Neural progenitor cell (in vitro differentiated cells): ENCODE results near the gene CSTF2T. TPM values are rescaled to one million over a fixed set of nuclear protein-coding genes. Genes with fewer than 3 reads are reported as not detected.

Experiments
- DNase-seq: peaks from one replicate; pipeline ENCODE4 v3.0.0-alpha.2; 2016; ENCODE audit warnings: low spot score
- H2AFZ ChIP-seq: fragments of 200-600 bp; sonication (generic); replicated peaks from 2 replicates; pipeline ENCODE4 v1.6.1; 2016; ENCODE audit warnings: antibody characterized with exemption
- H3F3A ChIP-seq: fragments of 200-600 bp; sonication (generic); 2 replicates; pipeline ENCODE4 v1.6.1; 2016; ENCODE audit warnings: antibody characterized with exemption, low read depth
- H3K27ac ChIP-seq: fragments of 200-600 bp; sonication (generic); 2 replicates; pipeline ENCODE4 v1.5.1; 2016; ENCODE audit warnings: mild to moderate bottlenecking
- H3K27me3 ChIP-seq: fragments of 200-600 bp; sonication (generic); 2 replicates; pipeline ENCODE4 v1.6.1; 2016; ENCODE audit warnings: mild to moderate bottlenecking, moderate library complexity
- H3K36me3 ChIP-seq: fragments of 200-600 bp; sonication (generic); 2 replicates; pipeline ENCODE4 v1.5.1; 2016
- H3K4me1 ChIP-seq: fragments of 200-600 bp; sonication (generic); 2 replicates; pipeline ENCODE4 v1.6.1; 2016; ENCODE audit warnings: mixed run types
- H3K4me2 ChIP-seq: fragments of 200-600 bp; sonication (generic); 2 replicates; pipeline ENCODE4 v1.6.1; 2016
- H3K4me3 ChIP-seq: fragments of 200-600 bp; sonication (generic); 2 replicates; pipeline ENCODE4 v1.5.1; 2016
- H3K79me2 ChIP-seq: fragments of 200-600 bp; sonication (generic); 2 replicates; pipeline ENCODE4 v1.6.1; 2016; ENCODE audit warnings: low read depth
- H3K9ac ChIP-seq: fragments of 200-600 bp; sonication (generic); 2 replicates; pipeline ENCODE4 v1.6.1; 2016
- H3K9me3 ChIP-seq: fragments of 200-600 bp; sonication (generic); 2 replicates; pipeline ENCODE4 v1.5.1; 2016; ENCODE audit warnings: low read depth
- H4K20me1 ChIP-seq: fragments of 200-600 bp; sonication (generic); 2 replicates; pipeline ENCODE4 v1.6.1; 2016; ENCODE audit warnings: low read depth
- H3K27ac Mint-ChIP-seq: 3 replicates; pipeline ENCODE4 v1.8.0; 2021; ENCODE audit warnings: mixed read lengths
- H3K27me3 Mint-ChIP-seq: 2 replicates; pipeline ENCODE4 v1.8.0; 2022; ENCODE audit warnings: low read depth, mild to moderate bottlenecking, inconsistent platforms, moderate library complexity, mixed read lengths; ENCODE audit not compliant: insufficient read depth
- H3K36me3 Mint-ChIP-seq: 3 replicates; pipeline ENCODE4 v1.8.0; 2021; ENCODE audit warnings: mixed read lengths
- H3K4me1 Mint-ChIP-seq: 3 replicates; pipeline ENCODE4 v1.8.0; 2021; ENCODE audit warnings: mixed read lengths
- H3K4me3 Mint-ChIP-seq: 3 replicates; pipeline ENCODE4 v1.8.0; 2021; ENCODE audit warnings: mild to moderate bottlenecking, moderate library complexity, mixed read lengths
- H3K9me3 Mint-ChIP-seq: 3 replicates; pipeline ENCODE4 v1.8.0; 2020; ENCODE audit warnings: mixed read lengths
- EZH2 ChIP-seq: fragments of 200-600 bp; sonication (generic); IDR thresholded peaks from 2 replicates; pipeline ENCODE4 v1.6.1; 2017; ENCODE audit warnings: antibody characterized with exemption, mild to moderate bottlenecking, moderate library complexity
- EZH2phosphoT487 ChIP-seq: fragments of 200-600 bp; sonication (generic); IDR thresholded peaks from 2 replicates; pipeline ENCODE4 v1.6.1; 2017; ENCODE audit warnings: antibody characterized with exemption
- total RNA-seq: library from RNA; depleted of rRNA; stranded (reverse); fragments of >200 nt; gene quantifications from 2 replicates; pipeline ENCODE4 v1.2.3, GENCODE V29; 2015; ENCODE audit warnings: low replicate concordance
- TF ChIP-seq, protein P1 (sequence below): fragments of 200-600 bp; sonication (generic); IDR thresholded peaks from 2 replicates; pipeline ENCODE4 v1.5.1; 2017; ENCODE audit warnings: antibody characterized with exemption, mild to moderate bottlenecking

Gene CSTF2T
- total RNA-seq, 1 donor from 2014 or later: 53.7 TPM

- Histone ChIP-seq H3K36me3 (no peaks in the 10 kb centered on the region), H3K9me3 (no peaks in the 10 kb centered on the region), H3K4me2 (no peak overlapping the region), H3K27me3 (no peaks in the 10 kb centered on the region), H3K79me2 (no peaks in the 10 kb centered on the region), H3K9ac (no peak overlapping the region), H3K4me3 (no peak overlapping the region), H4K20me1 (no peaks in the 10 kb centered on the region), H3F3A (no peaks in the 10 kb centered on the region), H2AFZ (no peak overlapping the region), H3K4me1 (peaks cover 6% of the 10 kb centered on the region), H3K27ac (no peak overlapping the region)
- no peak overlapping the region for H3K27ac Mint-ChIP-seq
- H3K36me3 Mint-ChIP-seq: no peaks in the 10 kb centered on the region
- no peaks in the 10 kb centered on the region for H3K4me1 Mint-ChIP-seq
- no peaks in the 10 kb centered on the region for H3K9me3 Mint-ChIP-seq
- DNase-seq: no peak
- TF ChIP-seq EZH2phosphoT487 (no peak), EZH2 (no peak)
- TF ChIP-seq, protein P1, sequence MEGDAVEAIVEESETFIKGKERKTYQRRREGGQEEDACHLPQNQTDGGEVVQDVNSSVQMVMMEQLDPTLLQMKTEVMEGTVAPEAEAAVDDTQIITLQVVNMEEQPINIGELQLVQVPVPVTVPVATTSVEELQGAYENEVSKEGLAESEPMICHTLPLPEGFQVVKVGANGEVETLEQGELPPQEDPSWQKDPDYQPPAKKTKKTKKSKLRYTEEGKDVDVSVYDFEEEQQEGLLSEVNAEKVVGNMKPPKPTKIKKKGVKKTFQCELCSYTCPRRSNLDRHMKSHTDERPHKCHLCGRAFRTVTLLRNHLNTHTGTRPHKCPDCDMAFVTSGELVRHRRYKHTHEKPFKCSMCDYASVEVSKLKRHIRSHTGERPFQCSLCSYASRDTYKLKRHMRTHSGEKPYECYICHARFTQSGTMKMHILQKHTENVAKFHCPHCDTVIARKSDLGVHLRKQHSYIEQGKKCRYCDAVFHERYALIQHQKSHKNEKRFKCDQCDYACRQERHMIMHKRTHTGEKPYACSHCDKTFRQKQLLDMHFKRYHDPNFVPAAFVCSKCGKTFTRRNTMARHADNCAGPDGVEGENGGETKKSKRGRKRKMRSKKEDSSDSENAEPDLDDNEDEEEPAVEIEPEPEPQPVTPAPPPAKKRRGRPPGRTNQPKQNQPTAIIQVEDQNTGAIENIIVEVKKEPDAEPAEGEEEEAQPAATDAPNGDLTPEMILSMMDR: no peak
- no peaks in the 10 kb centered on the region for H3K27me3 Mint-ChIP-seq
- no peak overlapping the region for H3K4me3 Mint-ChIP-seq
Observed at GRCh38 chr10:51709324-51709972, 10.1 kb upstream of the CSTF2T start.

GRCh38 chr10:51708609-51709008 is 9.2 kb upstream of the CSTF2T start:
- no peak overlapping the region for H3K27ac Mint-ChIP-seq
- no peaks in the 10 kb centered on the region for H3K9me3 ChIP-seq
- H3K4me1 ChIP-seq: peaks cover 6% of the 10 kb centered on the region
- H3K36me3 Mint-ChIP-seq: no peaks in the 10 kb centered on the region
- no peak overlapping the region for H3K27ac ChIP-seq
- H3K27me3 ChIP-seq: no peaks in the 10 kb centered on the region
- H3K9me3 Mint-ChIP-seq: no peaks in the 10 kb centered on the region
- H3K4me3 ChIP-seq: no peak overlapping the region
- no peaks in the 10 kb centered on the region for H3K27me3 Mint-ChIP-seq
- DNase-seq: no peak
- no peaks in the 10 kb centered on the region for H3F3A ChIP-seq
- H4K20me1 ChIP-seq: no peaks in the 10 kb centered on the region
- H3K9ac ChIP-seq: no peak overlapping the region
- no peaks in the 10 kb centered on the region for H3K79me2 ChIP-seq
- H3K4me1 Mint-ChIP-seq: no peaks in the 10 kb centered on the region
- TF ChIP-seq, protein P1: no peak
- no peak for TF ChIP-seq EZH2phosphoT487
- TF ChIP-seq EZH2: no peak
- no peaks in the 10 kb centered on the region for H3K36me3 ChIP-seq
- no peak overlapping the region for H3K4me3 Mint-ChIP-seq
- H3K4me2 ChIP-seq: no peak overlapping the region
- H2AFZ ChIP-seq: no peak overlapping the region

- Mint-ChIP-seq H3K4me3 (no peak overlapping the region), H3K4me1 (no peaks in the 10 kb centered on the region), H3K27ac (no peak overlapping the region), H3K36me3 (no peaks in the 10 kb centered on the region), H3K9me3 (no peaks in the 10 kb centered on the region), H3K27me3 (no peaks in the 10 kb centered on the region)
- no peak for DNase-seq
- TF ChIP-seq, protein P1: no peak
- TF ChIP-seq EZH2phosphoT487 (no peak), EZH2 (no peak)
- Histone ChIP-seq H3K9me3 (no peaks in the 10 kb centered on the region), H4K20me1 (no peaks in the 10 kb centered on the region), H3F3A (no peaks in the 10 kb centered on the region), H3K36me3 (no peaks in the 10 kb centered on the region), H3K4me2 (no peak overlapping the region), H3K79me2 (no peaks in the 10 kb centered on the region), H3K27me3 (no peaks in the 10 kb centered on the region), H3K4me3 (no peak overlapping the region), H3K9ac (no peak overlapping the region), H3K27ac (no peak overlapping the region), H2AFZ (no peak overlapping the region), H3K4me1 (peaks cover 6% of the 10 kb centered on the region)
Observed at GRCh38 chr10:51707821-51708424, 8.5 kb upstream of the CSTF2T start.
